Upper lobe of left lung (tissue), 6 donors: ENCODE results near the gene TPO. TPM values are rescaled to one million over a fixed set of nuclear protein-coding genes. Genes with fewer than 3 reads are reported as not detected.

ENCODE experiments used
- ATAC-seq, 2 donors: fragments of 200-7000 bp; cut with Tn5 transposase; one replicate each; pipeline ENCODE4 v1.9.1; 2022; ENCODE audit warnings: mild to moderate bottlenecking in 2 of 2, moderate library complexity in 2 of 2; ENCODE audit not compliant: low FRiP score in 2 of 2
- DNase-seq, 2 donors: peaks; one replicate each; pipeline ENCODE4 v3.0.0-alpha.2; 2019 to 2020
- H3K27ac ChIP-seq, 4 donors: fragments of 200-600 bp; sonication (generic); one replicate each; pipeline ENCODE4 v1.5.1; 2016 to 2019
- H3K27me3 ChIP-seq, 4 donors: fragments of 200-600 bp; sonication (generic); one replicate each; pipeline ENCODE4 v1.5.1; 2017 to 2019
- H3K36me3 ChIP-seq, 4 donors: fragments of 200-600 bp; sonication (generic); one replicate each; pipeline ENCODE4 v1.5.1; 2016 to 2019
- H3K4me1 ChIP-seq, 4 donors: fragments of 200-600 bp; sonication (generic); one replicate each; pipeline ENCODE4 v1.5.1; 2018 to 2019
- H3K4me3 ChIP-seq, 4 donors: fragments of 200-600 bp; sonication (generic); one replicate each; pipeline ENCODE4 v1.5.1; 2017 to 2019; ENCODE audit warnings: mild to moderate bottlenecking in 2 of 4, moderate library complexity in 1 of 4
- H3K9me3 ChIP-seq, 4 donors: fragments of 200-600 bp; sonication (generic); one replicate each; pipeline ENCODE4 v1.5.1; 2018 to 2019
- CTCF ChIP-seq, 6 experiments: fragments of 450-650 bp in 4 of 6; fragments of 200-600 bp in 2 of 6; sonication (generic) in 2 of 6; IDR thresholded peaks; one replicate each; pipeline ENCODE4 v1.5.1; 2016 to 2019; ENCODE audit warnings: antibody characterized with exemption in 6 of 6
- EP300 ChIP-seq, 4 donors: sonication (generic); formaldehyde crosslinking; IDR thresholded peaks; one replicate each; pipeline ENCODE4 v1.5.1; 2017; ENCODE audit warnings: antibody characterized with exemption in 4 of 4, control low read depth in 2 of 4
- POLR2A ChIP-seq, 4 donors: fragments of 450-650 bp; IDR thresholded peaks; one replicate each; pipeline ENCODE4 v1.5.1; 2016 to 2017; ENCODE audit warnings: antibody characterized with exemption in 4 of 4, mild to moderate bottlenecking in 2 of 4
- POLR2AphosphoS5 ChIP-seq, 2 donors: sonication (generic); formaldehyde crosslinking; IDR thresholded peaks; one replicate each; pipeline ENCODE4 v1.5.1; 2017; ENCODE audit warnings: antibody characterized with exemption in 2 of 2
- WGBS, 2 donors: methylation state at CpG; one replicate each; pipeline ENCODE4 v1.1.5; 2017 to 2018; 5-methylcytosine and 5-hydroxymethylcytosine counted together
- total RNA-seq, 6 donors: library from RNA; depleted of rRNA in 4 of 6; stranded (reverse); fragments of >200 nt in 4 of 6; gene quantifications; one replicate each; pipeline versions ENCODE4 v1.1.0 to v1.2.1, GENCODE V29; 2016 to 2021
- donor health status: DM: no; HTN: no; CAD: no; lungs with moderate emphysema.
- donor health status: DM: no; HTN: yes; CAD: no; lungs with severe emphysema.

Gene TPO
- total RNA-seq, 6 donors from 2014 or later = 0.06 to 0.39 TPM; not detected in 4

- Histone ChIP-seq H3K27ac (no peak overlapping the region), H3K27me3 (no peaks in the 10 kb centered on the region), H3K4me3 (no peak overlapping the region), H3K4me1 (no peaks in the 10 kb centered on the region), H3K36me3 (no peaks in the 10 kb centered on the region), H3K9me3 (no peaks in the 10 kb centered on the region)
- TF ChIP-seq CTCF (IDR thresholded peaks at IDR 0.05) (no peak), POLR2AphosphoS5 (IDR thresholded peaks at IDR 0.05) (no peak), POLR2A (IDR thresholded peaks at IDR 0.05) (no peak), EP300 (IDR thresholded peaks at IDR 0.05) (no peak)
- WGBS, 2 donors = 72 to 100% methylated on average over 9 to 53 of the region's 76 CpGs
- ATAC-seq = no peak
- DNase-seq = peak in 1 of 2 donors; percentile 81
Measured at GRCh38 chr2:1477196-1478040, 64.2 kb downstream of the TPO start.

GRCh38 chr2:1478311-1479305, 65.3 kb downstream of the TPO start:
- no peaks in the 10 kb centered on the region for H3K36me3 ChIP-seq
- no peak overlapping the region for H3K4me3 ChIP-seq

DNA sequence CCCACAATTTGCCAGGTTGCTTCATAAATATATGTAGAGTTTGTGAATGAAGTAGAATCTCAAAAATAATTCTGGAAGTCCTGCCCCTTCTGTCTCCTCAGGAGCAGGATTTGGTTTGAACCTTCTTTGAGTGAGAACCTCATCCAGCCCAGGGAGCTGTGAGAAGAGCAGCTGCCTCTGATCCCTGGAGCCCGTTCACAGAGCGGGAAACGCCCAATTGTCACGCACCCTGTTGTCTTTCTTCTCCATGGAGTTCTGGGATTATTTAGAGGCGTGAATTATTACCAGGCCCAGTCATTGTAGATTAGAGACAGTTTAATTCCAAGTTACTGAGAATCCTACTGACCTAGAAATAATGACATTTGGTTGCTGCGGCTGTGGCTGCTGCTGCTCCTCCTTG, 66.1 kb downstream of the TPO start:
- Histone ChIP-seq H3K27me3 (no peaks in the 10 kb centered on the region), H3K4me1 (no peaks in the 10 kb centered on the region), H3K27ac (no peak overlapping the region), H3K4me3 (no peak overlapping the region), H3K36me3 (no peaks in the 10 kb centered on the region), H3K9me3 (no peaks in the 10 kb centered on the region)
- TF ChIP-seq POLR2AphosphoS5 (IDR thresholded peaks at IDR 0.05) (no peak), POLR2A (IDR thresholded peaks at IDR 0.05) (no peak), CTCF (IDR thresholded peaks at IDR 0.05) (no peak), EP300 (IDR thresholded peaks at IDR 0.05) (no peak)
- DNase-seq = no peak
- WGBS, 2 donors = 91 to 92% methylated on average over 6 of the region's 6 CpGs
- ATAC-seq = no peak

More at GRCh38 chr2:1478311-1479305, 65.3 kb downstream of the TPO start:
- TF ChIP-seq POLR2A (IDR thresholded peaks at IDR 0.05) (no peak), POLR2AphosphoS5 (IDR thresholded peaks at IDR 0.05) (no peak), CTCF (IDR thresholded peaks at IDR 0.05) (no peak), EP300 (IDR thresholded peaks at IDR 0.05) (no peak)
- Histone ChIP-seq H3K27me3 (no peaks in the 10 kb centered on the region), H3K4me1 (no peaks in the 10 kb centered on the region), H3K9me3 (no peaks in the 10 kb centered on the region), H3K27ac (no peak overlapping the region)
- no peak for DNase-seq
- no peak for ATAC-seq
- 83 to 86% methylated on average over 39 to 48 of the region's 48 CpGs for WGBS, 2 donors

- Histone ChIP-seq H3K9me3 (no peaks in the 10 kb centered on the region), H3K4me3 (no peak overlapping the region), H3K27ac (no peak overlapping the region), H3K4me1 (no peaks in the 10 kb centered on the region), H3K27me3 (no peaks in the 10 kb centered on the region), H3K36me3 (no peaks in the 10 kb centered on the region)
- ATAC-seq (no peak), DNase-seq (no peak)
- TF ChIP-seq POLR2A (IDR thresholded peaks at IDR 0.05) = no peak
- TF ChIP-seq CTCF (IDR thresholded peaks at IDR 0.05) = no peak
- TF ChIP-seq POLR2AphosphoS5 (IDR thresholded peaks at IDR 0.05) = no peak
- WGBS, 2 donors = 81 to 94% methylated on average over 13 of the region's 13 CpGs
Measured at GRCh38 chr2:1480671-1481076, 67.4 kb downstream of the TPO start.
